ENCODE results near the gene ATP2C1. TPM values are rescaled to one million over a fixed set of nuclear protein-coding genes. Genes with fewer than 3 reads are reported as not detected.

The ATP2C1 gene
- total and polyA plus RNA-seq, 2 of the 13 experiments (the other 11 are each of a cell fraction or from before 2014, with no cell fraction given) = 32.4 to 37.6 TPM

DNA sequence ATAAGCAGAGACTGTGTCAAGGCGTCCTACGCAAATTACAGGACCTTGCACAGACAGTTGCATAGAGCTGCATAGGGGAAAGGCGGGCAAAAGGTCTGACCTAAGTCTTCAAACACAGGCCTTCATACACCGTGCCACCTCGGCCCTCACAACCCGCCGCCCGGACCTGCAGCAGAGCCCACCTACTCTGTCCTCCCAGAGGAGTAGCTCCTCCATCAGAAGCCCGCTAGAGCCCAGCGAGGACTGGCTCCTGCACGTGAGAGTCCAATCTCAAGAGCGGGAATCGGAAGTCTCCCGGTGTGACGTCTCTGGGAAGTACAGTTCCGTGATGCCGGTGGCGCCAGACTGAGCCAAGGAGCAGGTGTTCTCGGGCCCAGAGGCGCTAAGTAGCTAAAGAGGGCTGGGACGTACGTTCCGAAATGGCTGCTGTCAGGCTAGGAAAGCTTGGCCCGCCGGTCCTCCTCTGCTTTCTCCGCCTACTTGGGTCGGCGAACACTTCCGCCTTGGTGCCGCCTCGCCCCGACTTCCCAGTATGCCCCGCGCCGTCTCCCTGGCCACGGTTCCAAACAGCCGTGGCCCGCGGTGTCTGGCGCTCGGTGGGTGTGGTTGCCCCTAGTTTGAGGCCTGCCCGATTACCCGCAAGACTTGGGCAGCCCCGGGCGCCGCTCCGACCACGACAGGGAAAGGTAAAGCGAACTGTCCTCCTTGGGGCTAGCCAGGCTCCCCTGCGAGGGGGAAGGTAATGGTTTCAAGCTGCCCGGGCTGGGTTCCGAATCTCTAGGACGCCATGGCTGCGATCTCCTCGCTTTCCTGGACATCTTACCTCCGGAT, 132.7 kb downstream of the ATP2C1 start, which contains the start of the genes ASTE1 and NEK11:
ASTE1 (minus strand) TSS at position 505 of the 831 bp plus-strand sequence. CDS start 1,519 bp downstream, outside the sequence.
NEK11 (plus strand) TSS at position 557 of the 831 bp plus-strand sequence. CDS start 2,832 bp downstream, outside the sequence.
- no peaks in the 10 kb centered on the region for H4K20me1 ChIP-seq (ENCODE audit: insufficient read depth, low read length)
- ATAC-seq = peak; percentile 99
- TF ChIP-seq NFE2 (CRISPR knock-in tag; IDR thresholded peaks at IDR 0.05) = no peak
- no peak for TF ChIP-seq GATA4 (IDR thresholded peaks at IDR 0.05; ENCODE audit: borderline replicate concordance, low read depth)
- TF ChIP-seq, protein P1, sequence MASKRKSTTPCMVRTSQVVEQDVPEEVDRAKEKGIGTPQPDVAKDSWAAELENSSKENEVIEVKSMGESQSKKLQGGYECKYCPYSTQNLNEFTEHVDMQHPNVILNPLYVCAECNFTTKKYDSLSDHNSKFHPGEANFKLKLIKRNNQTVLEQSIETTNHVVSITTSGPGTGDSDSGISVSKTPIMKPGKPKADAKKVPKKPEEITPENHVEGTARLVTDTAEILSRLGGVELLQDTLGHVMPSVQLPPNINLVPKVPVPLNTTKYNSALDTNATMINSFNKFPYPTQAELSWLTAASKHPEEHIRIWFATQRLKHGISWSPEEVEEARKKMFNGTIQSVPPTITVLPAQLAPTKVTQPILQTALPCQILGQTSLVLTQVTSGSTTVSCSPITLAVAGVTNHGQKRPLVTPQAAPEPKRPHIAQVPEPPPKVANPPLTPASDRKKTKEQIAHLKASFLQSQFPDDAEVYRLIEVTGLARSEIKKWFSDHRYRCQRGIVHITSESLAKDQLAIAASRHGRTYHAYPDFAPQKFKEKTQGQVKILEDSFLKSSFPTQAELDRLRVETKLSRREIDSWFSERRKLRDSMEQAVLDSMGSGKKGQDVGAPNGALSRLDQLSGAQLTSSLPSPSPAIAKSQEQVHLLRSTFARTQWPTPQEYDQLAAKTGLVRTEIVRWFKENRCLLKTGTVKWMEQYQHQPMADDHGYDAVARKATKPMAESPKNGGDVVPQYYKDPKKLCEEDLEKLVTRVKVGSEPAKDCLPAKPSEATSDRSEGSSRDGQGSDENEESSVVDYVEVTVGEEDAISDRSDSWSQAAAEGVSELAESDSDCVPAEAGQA (IDR thresholded peaks at IDR 0.05; ENCODE audit: low read depth) = no peak
- TF ChIP-seq, protein P1 (CRISPR knock-in tag; IDR thresholded peaks at IDR 0.05; ENCODE audit: borderline replicate concordance) = no peak
- TF ChIP-seq ZNF615 (CRISPR knock-in tag; IDR thresholded peaks at IDR 0.05; ENCODE audit: borderline replicate concordance) = 0 out of 2 replicates have a peak, but pooled peaks have one; percentile 10
- TF ChIP-seq ZNF430 (CRISPR knock-in tag; IDR thresholded peaks at IDR 0.05) = 0 out of 2 replicates have a peak, but pooled peaks have one; percentile 47
- no peak for TF ChIP-seq SP1 (IDR thresholded peaks at IDR 0.05)
- TF ChIP-seq SP1 (CRISPR knock-in tag; IDR thresholded peaks at IDR 0.05) = no peak
- peak; percentile 78; the same call in 2 of the 3 replicates for TF ChIP-seq MXI1 (IDR thresholded peaks at IDR 0.05; ENCODE audit: borderline replicate concordance, low read depth, low read length)
- TF ChIP-seq KMT2A (CRISPR knock-in tag; IDR thresholded peaks at IDR 0.05) = 0 out of 2 replicates have a peak, but pooled peaks have one; percentile 64
- TF ChIP-seq, protein P2, sequence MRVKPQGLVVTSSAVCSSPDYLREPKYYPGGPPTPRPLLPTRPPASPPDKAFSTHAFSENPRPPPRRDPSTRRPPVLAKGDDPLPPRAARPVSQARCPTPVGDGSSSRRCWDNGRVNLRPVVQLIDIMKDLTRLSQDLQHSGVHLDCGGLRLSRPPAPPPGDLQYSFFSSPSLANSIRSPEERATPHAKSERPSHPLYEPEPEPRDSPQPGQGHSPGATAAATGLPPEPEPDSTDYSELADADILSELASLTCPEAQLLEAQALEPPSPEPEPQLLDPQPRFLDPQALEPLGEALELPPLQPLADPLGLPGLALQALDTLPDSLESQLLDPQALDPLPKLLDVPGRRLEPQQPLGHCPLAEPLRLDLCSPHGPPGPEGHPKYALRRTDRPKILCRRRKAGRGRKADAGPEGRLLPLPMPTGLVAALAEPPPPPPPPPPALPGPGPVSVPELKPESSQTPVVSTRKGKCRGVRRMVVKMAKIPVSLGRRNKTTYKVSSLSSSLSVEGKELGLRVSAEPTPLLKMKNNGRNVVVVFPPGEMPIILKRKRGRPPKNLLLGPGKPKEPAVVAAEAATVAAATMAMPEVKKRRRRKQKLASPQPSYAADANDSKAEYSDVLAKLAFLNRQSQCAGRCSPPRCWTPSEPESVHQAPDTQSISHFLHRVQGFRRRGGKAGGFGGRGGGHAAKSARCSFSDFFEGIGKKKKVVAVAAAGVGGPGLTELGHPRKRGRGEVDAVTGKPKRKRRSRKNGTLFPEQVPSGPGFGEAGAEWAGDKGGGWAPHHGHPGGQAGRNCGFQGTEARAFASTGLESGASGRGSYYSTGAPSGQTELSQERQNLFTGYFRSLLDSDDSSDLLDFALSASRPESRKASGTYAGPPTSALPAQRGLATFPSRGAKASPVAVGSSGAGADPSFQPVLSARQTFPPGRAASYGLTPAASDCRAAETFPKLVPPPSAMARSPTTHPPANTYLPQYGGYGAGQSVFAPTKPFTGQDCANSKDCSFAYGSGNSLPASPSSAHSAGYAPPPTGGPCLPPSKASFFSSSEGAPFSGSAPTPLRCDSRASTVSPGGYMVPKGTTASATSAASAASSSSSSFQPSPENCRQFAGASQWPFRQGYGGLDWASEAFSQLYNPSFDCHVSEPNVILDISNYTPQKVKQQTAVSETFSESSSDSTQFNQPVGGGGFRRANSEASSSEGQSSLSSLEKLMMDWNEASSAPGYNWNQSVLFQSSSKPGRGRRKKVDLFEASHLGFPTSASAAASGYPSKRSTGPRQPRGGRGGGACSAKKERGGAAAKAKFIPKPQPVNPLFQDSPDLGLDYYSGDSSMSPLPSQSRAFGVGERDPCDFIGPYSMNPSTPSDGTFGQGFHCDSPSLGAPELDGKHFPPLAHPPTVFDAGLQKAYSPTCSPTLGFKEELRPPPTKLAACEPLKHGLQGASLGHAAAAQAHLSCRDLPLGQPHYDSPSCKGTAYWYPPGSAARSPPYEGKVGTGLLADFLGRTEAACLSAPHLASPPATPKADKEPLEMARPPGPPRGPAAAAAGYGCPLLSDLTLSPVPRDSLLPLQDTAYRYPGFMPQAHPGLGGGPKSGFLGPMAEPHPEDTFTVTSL (CRISPR knock-in tag; IDR thresholded peaks at IDR 0.05; ENCODE audit: borderline replicate concordance) = no peak
- peak; percentile 73; the same call in 1 of the 2 replicates for TF ChIP-seq YEATS4 (CRISPR knock-in tag; IDR thresholded peaks at IDR 0.05; ENCODE audit: borderline replicate concordance)

More for the DNA sequence above, 132.7 kb downstream of the ATP2C1 start, which contains the start of the genes ASTE1 and NEK11:
- Histone ChIP-seq H3K4me1 (ENCODE audit: insufficient read depth, low read length) (peaks cover 20% of the 10 kb centered on the region), H3K79me2 (ENCODE audit: insufficient read depth, low read length) (no peaks in the 10 kb centered on the region), H3K9ac (ENCODE audit: insufficient read depth, low read depth, low read length) (peak within 1 kb of the TSS; percentile 84), H3K9me3 (ENCODE audit: low read length) (no peaks in the 10 kb centered on the region), H3K36me3 (replicated peaks in 1 of 2; ENCODE audit: control insufficient read depth in 1 of 2, insufficient read depth in 2 of 2, low read length in 2 of 2) (no peaks in the 10 kb centered on the region; a peak in 1 of 5 replicates), H3K27ac (ENCODE audit: extremely low read length, insufficient read depth, low read length) (peak within 1 kb of the TSS; percentile 82), H3K27me3 (ENCODE audit: control insufficient read depth in 1 of 2, insufficient read depth in 2 of 2, low read length in 2 of 2) (no peaks in the 10 kb centered on the region), H2AFZ (ENCODE audit: low read length) (peak within 1 kb of the TSS; percentile 97), H3K4me2 (ENCODE audit: low read depth, low read length) (peak within 1 kb of the TSS; percentile 76), H3K4me3 (replicated peaks in 1 of 3; ENCODE audit: insufficient read depth in 1 of 3, low read depth in 2 of 3, low read length in 3 of 3) (peak within 1 kb of the TSS; percentile 67 to 86 (median 81))
- peak; percentile 70 for DNase-seq (ENCODE audit: low spot score)
- FAIRE-seq = peak; percentile 55
- intact Hi-C loops (cut with micrococcal nuclease; ENCODE audit: unreplicated experiment) = no loop called here
- ChIA-PET CTCF (ENCODE audit: low intra/inter-chr PET ratio, low total read pairs) (no interaction called here), POLR2A (interaction anchor here (0.9 to 2.0 kb wide), 5 partner anchors 10 to 1003 kb away, joined by 3 to 14 read pairs (median 3); partner anchors contain the start of genes ATP2C1 and NUDT16)
- under 1% methylated on average over 22 of the region's 56 CpGs for WGBS (ENCODE audit: low lambda C conversion rate)
- BruUV-seq (replicated peaks) = TSS peak; percentile 78
- in situ Hi-C loops (cut with HindIII; ENCODE audit: extremely low pct_ligation_motif_present, low pct_unique_long_range_greater_than_20kb) = loop anchor here (25.0 kb wide), 2 partner anchors 461 to 986 kb away; no protein-coding TSS in a partner anchor

All from HepG2 (cell line).